ENCODE data around the gene SHMT2. TPM values are rescaled to one million over a fixed set of nuclear protein-coding genes. Genes with fewer than 3 reads are reported as not detected.

The SHMT2 gene
- total and polyA plus RNA-seq, 9 of the 15 experiments (the other 6 are each of a cell fraction or from before 2014, with no cell fraction given) = 46.1 to 319 (median 115) TPM

GRCh38 chr12:57214398-57214781 is 15.1 kb upstream of the SHMT2 start:
- in situ Hi-C loops (cut with MboI) (no loop called here), intact Hi-C loops (cut with micrococcal nuclease) (no loop called here)
- peak; percentile 96 for FAIRE-seq
- Histone ChIP-seq H3K4me3 (no peak overlapping the region), H3K9me3 (replicated peaks; ENCODE audit: control insufficient read depth, insufficient read depth, low read depth, low read length) (no peaks in the 10 kb centered on the region), H3K4me2 (ENCODE audit: insufficient read depth, low read length) (peak overlapping the region; percentile 35), H3K9ac (ENCODE audit: insufficient read depth in 1 of 2, low read depth in 2 of 2, low read length in 2 of 2) (no peak overlapping the region; a peak in 1 of 4 replicates), H3K79me2 (ENCODE audit: control insufficient read depth, insufficient read depth, low read length) (no peaks in the 10 kb centered on the region), H3K36me3 (ENCODE audit: control insufficient read depth, insufficient read depth, low read length) (no peaks in the 10 kb centered on the region), H2AFZ (ENCODE audit: low read depth, low read length) (peak overlapping the region; percentile 87; the same call in 1 of the 2 replicates), H3K9me1 (ENCODE audit: control insufficient read depth, insufficient read depth, low read length) (peaks cover 3% of the 10 kb centered on the region), H3K4me1 (replicated peaks in 1 of 2; ENCODE audit: control insufficient read depth in 2 of 2, insufficient read depth in 2 of 2, low read length in 2 of 2) (peaks cover 17 to 50% of the 10 kb centered on the region in 2 experiments; a peak in 4 of 5 replicates), H4K20me1 (replicated peaks; ENCODE audit: control insufficient read depth, insufficient read depth, low read length) (peaks cover 13% of the 10 kb centered on the region; the same call in 1 of the 2 replicates), H3K27me3 (ENCODE audit: control insufficient read depth in 2 of 2, insufficient read depth in 2 of 2, low read length in 2 of 2) (peaks cover 30 to 72% of the 10 kb centered on the region in 2 experiments), H3K27ac (ENCODE audit: extremely low read depth, low read depth, low read length) (no peak overlapping the region)
- peak; percentile 69 to 81 (median 76) for DNase-seq (ENCODE audit: extremely low read depth in 1 of 4, low spot score in 3 of 4)
- WGBS (ENCODE audit: insufficient coverage, low coverage, missing lambda C conversion rate) = under 1% methylated on average over 13 of the region's 14 CpGs
- ATAC-seq = peak; percentile 84
- ChIA-PET POLR2A (interaction anchor here (0.6 to 1.5 kb wide), 4 partner anchors 13 to 1788 kb away, joined by 3 to 5 read pairs (median 4); no protein-coding TSS in a partner anchor), CTCF (ENCODE audit: low intra/inter-chr PET ratio) (interaction anchor here (0.6 to 7.2 kb wide), 6 partner anchors 15 to 248 kb away, joined by 3 to 186 read pairs (median 4); partner anchors contain the start of gene SHMT2)
- no TSS peak for BruUV-seq (replicated peaks)
- peak; percentile 82 for TF ChIP-seq SMC3 (conservative IDR thresholded peaks at IDR 0.05; ENCODE audit: insufficient read depth, low read depth, low read length)
- TF ChIP-seq XRCC3 (IDR thresholded peaks at IDR 0.05) = no peak
- peak; percentile 36; the same call in 1 of the 2 replicates for TF ChIP-seq VEZF1 (CRISPR knock-in tag; IDR thresholded peaks at IDR 0.05)
- TF ChIP-seq TFAP4 (CRISPR knock-in tag; IDR thresholded peaks at IDR 0.05; ENCODE audit: borderline replicate concordance) = no peak
- 0 out of 2 replicates have a peak, but pooled peaks have one; percentile 43 for TF ChIP-seq SP1 (CRISPR knock-in tag; IDR thresholded peaks at IDR 0.05)
- TF ChIP-seq EP300 (IDR thresholded peaks at IDR 0.05; ENCODE audit: low read length) = 0 out of 2 replicates have a peak, but pooled peaks have one; percentile 3
- TF ChIP-seq ETV6 (IDR thresholded peaks at IDR 0.05; ENCODE audit: borderline replicate concordance in 1 of 2, low read depth in 2 of 2, low read length in 1 of 2) = no peak
- TF ChIP-seq ETV6 (CRISPR knock-in tag; IDR thresholded peaks at IDR 0.05; ENCODE audit: borderline replicate concordance) = no peak
- peak; percentile 35; the same call in 1 of the 2 replicates for TF ChIP-seq ELF1 (tag; IDR thresholded peaks at IDR 0.05)
- no peak for TF ChIP-seq SIRT6 (IDR thresholded peaks at IDR 0.05; ENCODE audit: low read depth, low read length)
- TF ChIP-seq ZNF444 (CRISPR knock-in tag; IDR thresholded peaks at IDR 0.05) = no peak
- no peak for TF ChIP-seq ZNF384 (IDR thresholded peaks at IDR 0.05; ENCODE audit: low read depth, low read length)
- no peak for TF ChIP-seq RFX7 (CRISPR knock-in tag; IDR thresholded peaks at IDR 0.05)
- TF ChIP-seq EP400 (IDR thresholded peaks at IDR 0.05) = no peak
- TF ChIP-seq STAT5A (IDR thresholded peaks at IDR 0.05; ENCODE audit: borderline replicate concordance, low read length) = no peak
- no peak for TF ChIP-seq YBX1 (IDR thresholded peaks at IDR 0.05)
- TF ChIP-seq ZNF282 (CRISPR knock-in tag; IDR thresholded peaks at IDR 0.05) = no peak
- TF ChIP-seq UBTF (IDR thresholded peaks at IDR 0.05; ENCODE audit: borderline replicate concordance in 1 of 2, low read depth in 2 of 2, low read length in 2 of 2) = 0 out of 4 replicates have a peak, but pooled peaks of 1 of the 2 experiments have one; percentile 33
- peak in 1 of 2 experiments; percentile 44; a peak in 1 of 4 replicates for TF ChIP-seq RCOR1 (IDR thresholded peaks at IDR 0.05; ENCODE audit: borderline replicate concordance in 1 of 2, low read depth in 2 of 2, low read length in 2 of 2)

Data from K562 (cell line).